VCaP (cell line): ENCODE measurements around the gene MAGI1.

Source experiments
- H3K27ac ChIP-seq: fragments of 450-650 bp; 2 replicates; pipeline ENCODE4 v1.5.1; 2017
- CTCF ChIP-seq: fragments of 450-650 bp; conservative IDR thresholded peaks from 2 replicates; pipeline ENCODE4 v1.5.1; 2017; ENCODE audit warnings: mild to moderate bottlenecking, moderate library complexity

MAGI1 gene

GRCh38 chr3:65712140-65712539, 326.6 kb downstream of the MAGI1 start:
- no peak for TF ChIP-seq CTCF
- no peak overlapping the region for H3K27ac ChIP-seq

- no peak for TF ChIP-seq CTCF
- no peak overlapping the region for H3K27ac ChIP-seq
Observed at GRCh38 chr3:65706776-65707568, 331.7 kb downstream of the MAGI1 start.

- no peak overlapping the region for H3K27ac ChIP-seq
- TF ChIP-seq CTCF: no peak
Observed at GRCh38 chr3:65706301-65706700, 332.4 kb downstream of the MAGI1 start.

GRCh38 chr3:65703820-65704219, 334.9 kb downstream of the MAGI1 start:
- no peak for TF ChIP-seq CTCF
- no peak overlapping the region for H3K27ac ChIP-seq

- no peak for TF ChIP-seq CTCF
- H3K27ac ChIP-seq: no peak overlapping the region
Observed at GRCh38 chr3:65703026-65703425, 335.7 kb downstream of the MAGI1 start.

GRCh38 chr3:65702202-65702601, 336.5 kb downstream of the MAGI1 start:
- TF ChIP-seq CTCF: no peak
- H3K27ac ChIP-seq: no peak overlapping the region

- H3K27ac ChIP-seq: no peak overlapping the region
- no peak for TF ChIP-seq CTCF
Observed at GRCh38 chr3:65701516-65701915, 337.2 kb downstream of the MAGI1 start.
